H1 (cell line): ENCODE data around the gene HES7. TPM values are rescaled to one million over a fixed set of nuclear protein-coding genes. Genes with fewer than 3 reads are reported as not detected.
A peak's percentile ranks its signal among the peaks of the same experiment; 100 is the strongest.

Source experiments
- ASH2L ChIP-seq: fragments of 200-600, 300-600 bp; sonication (generic); IDR thresholded peaks from one replicate; pipeline ENCODE4 v1.7.1; 2017; ENCODE audit warnings: low read length
- BACH1 ChIP-seq: IDR thresholded peaks from 2 replicates; pipeline ENCODE4 v1.6.1; 2012; ENCODE audit warnings: low read length, improper control_type of control experiment
- BCL11A ChIP-seq, 2 experiments: IDR thresholded peaks; one replicate each; pipeline ENCODE4 v1.6.1; 2011; ENCODE audit warnings: low read depth in 2 of 2, low read length in 2 of 2, mild to moderate bottlenecking in 2 of 2
- CBX5 ChIP-seq: fragments of 300-800, 300-1000 bp; sonication (generic); IDR thresholded peaks from 2 replicates; pipeline ENCODE4 v1.7.1; 2016; ENCODE audit warnings: antibody characterized with exemption, low read length, low read depth
- CBX8 ChIP-seq: fragments of 300-800, 300-1000 bp; sonication (generic); IDR thresholded peaks from 2 replicates; pipeline ENCODE4 v1.7.1; 2016; ENCODE audit warnings: low read depth, low read length, borderline replicate concordance
- CEBPB ChIP-seq: IDR thresholded peaks from 2 replicates; pipeline ENCODE4 v1.6.1; 2012; ENCODE audit warnings: low read depth, low read length
- CREB1 ChIP-seq: IDR thresholded peaks from 2 replicates; pipeline ENCODE4 v1.6.1; 2012; ENCODE audit warnings: inconsistent platforms
- CTBP2 ChIP-seq: IDR thresholded peaks from 2 replicates; pipeline ENCODE4 v1.7.0; 2011; ENCODE audit warnings: borderline replicate concordance, mild to moderate bottlenecking, moderate library complexity, mixed read lengths, low read length; ENCODE audit not compliant: insufficient read depth, insufficient read length
- EP300 ChIP-seq, 2 experiments: IDR thresholded peaks; 1 replicate in 1 of 2; 2 replicates in 1 of 2; pipeline ENCODE4 v1.6.1; 2011 to 2012; ENCODE audit warnings: low read depth in 2 of 2, low read length in 2 of 2, mild to moderate bottlenecking in 2 of 2, borderline replicate concordance in 1 of 2, inconsistent platforms in 1 of 2, moderate library complexity in 1 of 2
- JUND ChIP-seq: IDR thresholded peaks from 2 replicates; pipeline ENCODE4 v1.6.1; 2011; ENCODE audit warnings: mild to moderate bottlenecking, improper control_type of control experiment, low read length
- KDM1A ChIP-seq: fragments of 200-600, 300-600 bp; sonication (generic); IDR thresholded peaks from 2 replicates; pipeline ENCODE4 v1.7.1; 2016; ENCODE audit warnings: mild to moderate bottlenecking, low read length, borderline replicate concordance
- KDM5A ChIP-seq: fragments of 200-600 bp; IDR thresholded peaks from 2 replicates; pipeline ENCODE4 v1.7.1; 2012; ENCODE audit warnings: mild to moderate bottlenecking, low read length, inconsistent platforms, mixed read lengths
- PHF8 ChIP-seq: fragments of 200-600 bp; sonication (generic); conservative IDR thresholded peaks from 2 replicates; pipeline ENCODE4 v1.7.1; 2012; ENCODE audit warnings: low read depth, mild to moderate bottlenecking, inconsistent platforms, low read length, moderate library complexity
- SRF ChIP-seq: IDR thresholded peaks from 2 replicates; pipeline ENCODE4 v1.6.1; 2011; ENCODE audit warnings: mild to moderate bottlenecking, low read depth, low read length, moderate library complexity
- TBP ChIP-seq: IDR thresholded peaks from 2 replicates; pipeline ENCODE4 v1.6.1; 2011; ENCODE audit warnings: low read depth, low read length, improper control_type of control experiment
- polyA plus RNA-seq, 7 experiments: library from polyadenylated mRNA; depleted of rRNA in 3 of 7; stranded (reverse) in 5 of 7; unstranded in 2 of 7; fragments of >200 nt in 5 of 7; fragments of 200-250 nt in 2 of 7; gene quantifications; 1 replicate in 5 of 7; 2 replicates in 1 of 7; 4 replicates in 1 of 7; pipeline versions ENCODE4 v1.2.1 to v1.2.3, GENCODE V29; 2011 to 2013; ENCODE audit warnings: missing spikeins in 2 of 7, mixed read lengths in 2 of 7
- total RNA-seq: library from RNA; stranded (reverse); fragmentation: NEBNext Ultra II Directional; extraction: Animal tissue kit (Norgen Biotek cat#: 25700); gene quantifications from 2 replicates; pipeline ENCODE4 v1.2.1, GENCODE V29; 2021
- TF ChIP-seq, protein P1 (sequence below): IDR thresholded peaks from 2 replicates; pipeline ENCODE4 v1.6.1; 2011; ENCODE audit warnings: low read length, improper control_type of control experiment
- TF ChIP-seq, protein P2 (sequence below): IDR thresholded peaks from 2 replicates; pipeline ENCODE4 v1.6.1; 2011; ENCODE audit warnings: low read depth, mild to moderate bottlenecking, low read length; ENCODE audit not compliant: insufficient read depth
- TF ChIP-seq, protein P3 (sequence below), 3 experiments: IDR thresholded peaks; 1 replicate in 2 of 3; 2 replicates in 1 of 3; pipeline versions ENCODE4 v1.5.1 to v1.6.1; 2011; ENCODE audit warnings: low read length in 3 of 3, mild to moderate bottlenecking in 3 of 3, inconsistent platforms in 2 of 3, low read depth in 1 of 3, moderate library complexity in 1 of 3; ENCODE audit not compliant: insufficient read depth in 1 of 3; ENCODE audit errors: control extremely low read depth in 1 of 3
- TF ChIP-seq, protein P4 (sequence below): IDR thresholded peaks from 2 replicates; pipeline ENCODE4 v1.6.1; 2012; ENCODE audit warnings: inconsistent platforms

The HES7 gene
- total and polyA plus RNA-seq, 2 of the 8 experiments (the other 6 are each of a cell fraction or from before 2014, with no cell fraction given) = 0.20 to 0.32 TPM

DNA sequence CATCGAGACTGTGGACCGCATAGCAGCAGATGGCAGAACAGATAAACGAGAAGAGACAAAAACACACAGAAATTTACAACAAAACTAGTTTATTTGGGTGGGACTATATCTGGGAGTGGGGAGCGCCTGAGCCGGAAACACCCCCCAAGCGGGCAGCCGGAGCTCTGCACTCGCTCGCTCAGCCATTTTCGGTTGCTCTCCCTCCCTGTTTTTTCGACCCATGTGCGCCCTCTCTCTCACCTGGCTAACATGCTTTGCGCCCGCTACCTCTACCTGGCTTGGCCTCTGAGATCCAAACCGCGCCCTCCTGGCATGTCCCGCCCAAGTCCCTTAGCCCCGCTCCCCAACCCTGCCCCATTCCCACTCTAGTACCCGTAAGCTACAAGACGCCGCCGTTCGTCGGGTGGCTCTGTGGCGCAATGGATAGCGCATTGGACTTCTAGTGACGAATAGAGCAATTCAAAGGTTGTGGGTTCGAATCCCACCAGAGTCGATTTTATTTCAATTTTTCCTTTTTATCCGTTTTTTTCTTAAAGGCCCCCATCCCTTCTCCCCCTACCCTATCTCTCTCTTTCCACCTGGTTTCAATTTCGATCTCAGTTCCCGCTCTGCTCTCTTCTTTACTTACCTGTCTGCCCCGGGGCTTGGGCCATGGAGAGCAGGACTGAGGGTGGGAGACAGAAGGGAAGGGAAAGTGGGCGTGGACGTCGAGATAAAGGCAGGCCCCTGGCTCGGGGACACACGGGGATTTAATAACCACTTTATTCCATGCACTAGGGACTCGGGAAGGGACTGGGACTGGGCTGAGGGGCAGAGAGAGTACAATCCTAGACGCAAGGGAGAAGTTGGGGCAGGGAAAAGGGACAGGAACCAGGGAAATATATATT lies 3.1 kb downstream of the HES7 start (continued):
- no peak for TF ChIP-seq KDM5A
- TF ChIP-seq SRF = no peak
- TF ChIP-seq, protein P1, sequence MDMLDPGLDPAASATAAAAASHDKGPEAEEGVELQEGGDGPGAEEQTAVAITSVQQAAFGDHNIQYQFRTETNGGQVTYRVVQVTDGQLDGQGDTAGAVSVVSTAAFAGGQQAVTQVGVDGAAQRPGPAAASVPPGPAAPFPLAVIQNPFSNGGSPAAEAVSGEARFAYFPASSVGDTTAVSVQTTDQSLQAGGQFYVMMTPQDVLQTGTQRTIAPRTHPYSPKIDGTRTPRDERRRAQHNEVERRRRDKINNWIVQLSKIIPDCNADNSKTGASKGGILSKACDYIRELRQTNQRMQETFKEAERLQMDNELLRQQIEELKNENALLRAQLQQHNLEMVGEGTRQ = no peak
- TF ChIP-seq, protein P2, sequence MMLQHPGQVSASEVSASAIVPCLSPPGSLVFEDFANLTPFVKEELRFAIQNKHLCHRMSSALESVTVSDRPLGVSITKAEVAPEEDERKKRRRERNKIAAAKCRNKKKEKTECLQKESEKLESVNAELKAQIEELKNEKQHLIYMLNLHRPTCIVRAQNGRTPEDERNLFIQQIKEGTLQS = no peak
- TF ChIP-seq, protein P3, sequence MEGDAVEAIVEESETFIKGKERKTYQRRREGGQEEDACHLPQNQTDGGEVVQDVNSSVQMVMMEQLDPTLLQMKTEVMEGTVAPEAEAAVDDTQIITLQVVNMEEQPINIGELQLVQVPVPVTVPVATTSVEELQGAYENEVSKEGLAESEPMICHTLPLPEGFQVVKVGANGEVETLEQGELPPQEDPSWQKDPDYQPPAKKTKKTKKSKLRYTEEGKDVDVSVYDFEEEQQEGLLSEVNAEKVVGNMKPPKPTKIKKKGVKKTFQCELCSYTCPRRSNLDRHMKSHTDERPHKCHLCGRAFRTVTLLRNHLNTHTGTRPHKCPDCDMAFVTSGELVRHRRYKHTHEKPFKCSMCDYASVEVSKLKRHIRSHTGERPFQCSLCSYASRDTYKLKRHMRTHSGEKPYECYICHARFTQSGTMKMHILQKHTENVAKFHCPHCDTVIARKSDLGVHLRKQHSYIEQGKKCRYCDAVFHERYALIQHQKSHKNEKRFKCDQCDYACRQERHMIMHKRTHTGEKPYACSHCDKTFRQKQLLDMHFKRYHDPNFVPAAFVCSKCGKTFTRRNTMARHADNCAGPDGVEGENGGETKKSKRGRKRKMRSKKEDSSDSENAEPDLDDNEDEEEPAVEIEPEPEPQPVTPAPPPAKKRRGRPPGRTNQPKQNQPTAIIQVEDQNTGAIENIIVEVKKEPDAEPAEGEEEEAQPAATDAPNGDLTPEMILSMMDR (IDR thresholded peaks at IDR 0.05; ENCODE audit: control extremely low read depth in 1 of 3, insufficient read depth in 1 of 3, low read depth in 1 of 3, low read length in 3 of 3) = peak in 2 of 3 experiments; percentile 29 to 32; a peak in 2 of 4 replicates
- peak; percentile 17; the same call in 1 of the 2 replicates for TF ChIP-seq KDM1A
- TF ChIP-seq CBX5 = no peak
- peak; percentile 92 for TF ChIP-seq CEBPB
- TF ChIP-seq CBX8 = no peak
- no peak for TF ChIP-seq BCL11A (IDR thresholded peaks at IDR 0.05; ENCODE audit: low read depth in 2 of 2, low read length in 2 of 2)
- TF ChIP-seq PHF8 = 0 out of 2 replicates have a peak, but pooled peaks have one; percentile 35
- TF ChIP-seq CREB1 = peak; percentile 60; the same call in 1 of the 2 replicates
- no peak; a peak in 1 of 3 replicates for TF ChIP-seq EP300 (IDR thresholded peaks at IDR 0.05; ENCODE audit: borderline replicate concordance in 1 of 2, low read depth in 2 of 2, low read length in 2 of 2)
- peak; percentile 98 for TF ChIP-seq TBP
- no peak for TF ChIP-seq CTBP2
- TF ChIP-seq ASH2L = peak; percentile 98
- TF ChIP-seq BACH1 = no peak
- no peak for TF ChIP-seq JUND
- TF ChIP-seq, protein P4, sequence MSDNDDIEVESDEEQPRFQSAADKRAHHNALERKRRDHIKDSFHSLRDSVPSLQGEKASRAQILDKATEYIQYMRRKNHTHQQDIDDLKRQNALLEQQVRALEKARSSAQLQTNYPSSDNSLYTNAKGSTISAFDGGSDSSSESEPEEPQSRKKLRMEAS = peak; percentile 48; the same call in 1 of the 2 replicates
